GM12872 (cell line): ENCODE data around the gene CLN6.

Source experiments
- TF ChIP-seq, protein P1 (sequence below): IDR thresholded peaks from 3 replicates; pipeline ENCODE4 v1.5.1; 2011; ENCODE audit warnings: low read depth, mild to moderate bottlenecking, low read length, moderate library complexity; ENCODE audit not compliant: insufficient read depth

Gene CLN6

DNA sequence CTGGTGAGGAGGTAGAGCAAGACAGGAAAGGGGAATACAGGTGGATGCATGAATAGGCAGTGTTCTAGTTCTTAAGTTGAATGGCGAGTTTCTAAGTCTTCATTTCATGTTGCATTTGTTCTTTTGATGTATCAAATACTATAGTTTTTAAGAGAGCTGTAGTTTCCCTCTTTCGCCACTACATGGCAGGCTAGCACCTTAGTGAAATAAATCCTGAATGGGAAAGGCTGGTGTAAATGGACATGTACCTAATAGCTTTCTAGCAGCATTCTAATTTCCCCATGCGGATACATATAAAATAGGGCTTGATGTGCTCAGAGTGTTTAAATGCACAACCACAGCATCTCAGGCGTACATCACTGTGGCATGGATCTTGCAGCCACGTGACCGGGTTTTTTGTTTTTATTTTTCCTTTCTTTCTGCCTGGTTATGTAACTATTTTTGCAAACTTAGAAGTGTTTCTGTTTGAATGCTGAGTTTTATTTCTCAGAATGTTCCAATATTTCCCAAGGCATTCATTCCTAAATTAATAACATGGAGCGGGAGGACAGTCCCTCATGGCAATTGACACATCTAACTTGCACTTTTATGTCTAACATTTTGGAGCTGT, 23.5 kb upstream of the CLN6 start:
- TF ChIP-seq, protein P1, sequence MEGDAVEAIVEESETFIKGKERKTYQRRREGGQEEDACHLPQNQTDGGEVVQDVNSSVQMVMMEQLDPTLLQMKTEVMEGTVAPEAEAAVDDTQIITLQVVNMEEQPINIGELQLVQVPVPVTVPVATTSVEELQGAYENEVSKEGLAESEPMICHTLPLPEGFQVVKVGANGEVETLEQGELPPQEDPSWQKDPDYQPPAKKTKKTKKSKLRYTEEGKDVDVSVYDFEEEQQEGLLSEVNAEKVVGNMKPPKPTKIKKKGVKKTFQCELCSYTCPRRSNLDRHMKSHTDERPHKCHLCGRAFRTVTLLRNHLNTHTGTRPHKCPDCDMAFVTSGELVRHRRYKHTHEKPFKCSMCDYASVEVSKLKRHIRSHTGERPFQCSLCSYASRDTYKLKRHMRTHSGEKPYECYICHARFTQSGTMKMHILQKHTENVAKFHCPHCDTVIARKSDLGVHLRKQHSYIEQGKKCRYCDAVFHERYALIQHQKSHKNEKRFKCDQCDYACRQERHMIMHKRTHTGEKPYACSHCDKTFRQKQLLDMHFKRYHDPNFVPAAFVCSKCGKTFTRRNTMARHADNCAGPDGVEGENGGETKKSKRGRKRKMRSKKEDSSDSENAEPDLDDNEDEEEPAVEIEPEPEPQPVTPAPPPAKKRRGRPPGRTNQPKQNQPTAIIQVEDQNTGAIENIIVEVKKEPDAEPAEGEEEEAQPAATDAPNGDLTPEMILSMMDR, result peak; percentile 78

DNA sequence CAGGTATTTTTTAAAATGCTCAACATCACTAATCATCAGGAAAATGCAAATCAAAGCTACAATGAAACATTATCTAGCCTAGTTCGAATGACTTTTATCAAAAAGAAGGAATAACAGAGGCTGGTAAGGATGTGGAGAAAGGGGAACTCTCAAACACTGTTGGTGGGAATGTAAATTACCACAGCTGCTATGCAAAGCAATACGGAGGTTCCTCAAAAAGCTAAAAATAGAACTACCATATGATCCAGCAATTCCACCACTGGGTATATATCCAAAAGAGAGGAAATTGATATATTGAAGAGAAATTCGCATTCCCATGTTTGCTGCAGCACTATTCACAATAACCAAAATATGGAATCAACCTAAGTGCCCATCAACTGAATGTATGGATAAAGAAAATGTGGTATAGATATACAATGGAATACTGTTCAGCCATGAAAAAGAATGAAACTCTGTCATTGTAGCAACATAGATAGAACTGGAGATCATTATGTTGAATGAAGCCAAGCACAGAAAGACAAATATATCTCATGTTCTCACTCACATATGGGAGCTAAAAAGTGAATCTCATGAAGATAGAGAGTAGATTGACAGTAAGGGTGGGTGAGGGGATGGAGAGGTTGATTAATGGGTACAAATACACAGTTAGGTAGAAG, 19.7 kb upstream of the CLN6 start:
- TF ChIP-seq, protein P1, result no peak

DNA sequence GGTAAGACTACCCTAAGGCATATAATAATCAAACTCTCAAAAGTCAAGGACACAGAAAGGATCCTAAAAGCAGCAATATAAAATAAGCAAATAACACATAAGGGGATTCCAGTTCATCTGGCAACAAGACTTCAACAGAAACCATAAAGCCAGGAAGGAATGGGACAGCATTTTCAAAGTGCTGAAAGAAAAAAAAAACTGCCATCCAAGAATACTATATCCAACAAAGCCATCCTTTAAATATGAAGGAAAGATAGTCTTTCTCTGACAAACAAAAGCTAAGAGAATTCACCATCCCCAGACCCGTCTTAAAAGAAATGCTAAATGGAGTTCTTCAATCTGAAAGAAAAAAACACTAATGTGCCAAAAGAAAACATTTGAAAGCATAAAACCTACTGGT, 14.7 kb upstream of the CLN6 start:
- TF ChIP-seq, protein P1, result no peak

DNA sequence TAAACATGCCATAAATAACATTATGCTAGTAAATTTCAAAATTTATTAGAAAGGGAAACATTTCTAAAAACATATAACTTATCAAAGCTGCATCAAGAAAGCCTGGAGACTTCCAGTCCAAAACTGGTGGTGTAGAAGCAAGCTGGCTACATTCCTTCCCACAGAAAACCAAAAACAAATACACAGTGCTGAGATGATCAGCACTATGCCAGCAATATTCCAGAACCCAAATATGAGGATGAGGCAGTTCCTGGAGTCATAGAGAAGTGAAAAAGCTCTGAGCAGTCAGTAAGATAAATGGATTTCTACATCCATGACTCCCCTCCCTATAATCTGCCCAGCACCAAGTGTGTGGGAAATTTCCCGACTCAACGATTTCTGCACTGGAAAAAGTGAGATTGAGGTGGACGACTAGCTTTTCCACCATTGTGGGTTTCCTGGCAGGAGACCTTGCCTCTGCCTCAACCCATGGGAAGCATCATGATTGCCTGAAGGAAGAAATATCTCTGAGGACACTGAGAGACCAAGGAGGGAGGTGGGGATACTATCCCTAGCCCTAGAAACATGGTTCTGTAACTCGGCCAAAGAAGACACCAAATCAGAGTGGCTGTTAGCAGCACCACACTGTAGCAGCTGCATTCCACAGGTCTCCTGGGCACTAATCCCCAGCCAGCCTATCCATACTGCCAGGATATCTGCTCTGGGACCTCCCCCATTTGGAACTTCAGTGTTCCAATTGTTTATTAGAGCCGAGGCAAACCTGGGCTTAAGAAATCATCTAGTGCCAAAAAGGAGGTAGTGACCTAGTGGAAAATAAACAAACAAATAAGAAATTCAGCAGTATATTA, 11.8 kb upstream of the CLN6 start:
- TF ChIP-seq, protein P1, result no peak

DNA sequence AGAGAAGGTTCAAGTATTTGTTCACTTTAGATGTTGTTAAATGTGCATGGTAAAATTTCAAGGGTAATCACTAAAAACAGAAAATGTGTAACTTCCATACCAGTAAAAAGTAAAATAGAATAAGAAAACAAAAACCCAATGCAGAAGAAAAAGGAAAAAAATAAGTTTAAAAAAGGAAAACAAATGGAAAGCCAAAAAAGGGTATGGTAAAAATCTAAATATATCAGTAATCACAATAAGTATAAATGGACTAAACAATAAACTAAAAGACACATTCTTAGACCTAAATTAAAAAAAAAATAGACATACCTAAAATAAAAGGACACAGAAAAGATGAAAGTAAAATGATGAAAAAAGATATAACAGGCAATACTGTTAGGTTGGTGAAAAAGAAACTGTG, 9.5 kb upstream of the CLN6 start:
- TF ChIP-seq, protein P1, result no peak

DNA sequence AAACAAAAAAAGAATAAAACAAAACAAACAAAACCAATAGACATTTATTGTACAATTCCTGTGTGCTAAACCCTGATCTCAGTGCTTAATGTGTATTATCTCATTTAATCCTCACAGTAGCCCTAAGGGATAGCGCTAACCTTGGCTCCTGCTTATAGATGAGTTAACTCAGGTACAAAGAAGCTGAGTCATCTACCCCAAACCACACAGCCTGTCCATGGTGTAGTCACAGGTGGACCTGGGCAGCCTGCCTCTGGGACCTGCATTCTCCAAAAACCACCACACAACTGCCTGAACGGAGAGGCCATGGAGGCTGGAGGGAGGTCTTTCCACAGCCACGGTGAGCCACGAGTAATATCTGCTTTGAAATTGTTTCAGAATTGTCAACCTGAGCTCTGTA, 5.5 kb upstream of the CLN6 start:
- TF ChIP-seq, protein P1, result no peak

DNA sequence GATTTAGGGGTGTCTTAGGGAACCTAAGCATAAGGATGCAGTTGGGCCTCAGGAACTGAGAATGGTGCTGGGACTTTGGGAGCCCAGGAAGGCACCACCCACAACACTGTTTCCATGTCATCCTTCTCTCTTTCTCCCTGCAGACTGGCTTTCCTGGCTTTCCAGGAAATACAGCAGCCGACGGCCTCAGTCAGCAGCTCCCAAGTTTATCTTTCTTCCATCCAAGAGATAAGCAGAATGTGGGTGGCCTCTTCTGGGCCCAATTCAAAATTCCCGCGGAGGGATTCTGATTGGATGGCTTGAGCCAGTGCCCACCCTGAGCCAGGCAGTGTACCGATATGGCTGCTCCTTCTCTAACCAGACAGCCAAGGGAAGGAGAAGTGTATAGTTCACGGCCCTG, 4.5 kb upstream of the CLN6 start:
- TF ChIP-seq, protein P1, result no peak
